ENCODE measurements around the gene GPR17. TPM values are rescaled to one million over a fixed set of nuclear protein-coding genes. Genes with fewer than 3 reads are reported as not detected.

Gene GPR17
- total RNA-seq, 1 experiment from 2014 or later, result not detected

DNA sequence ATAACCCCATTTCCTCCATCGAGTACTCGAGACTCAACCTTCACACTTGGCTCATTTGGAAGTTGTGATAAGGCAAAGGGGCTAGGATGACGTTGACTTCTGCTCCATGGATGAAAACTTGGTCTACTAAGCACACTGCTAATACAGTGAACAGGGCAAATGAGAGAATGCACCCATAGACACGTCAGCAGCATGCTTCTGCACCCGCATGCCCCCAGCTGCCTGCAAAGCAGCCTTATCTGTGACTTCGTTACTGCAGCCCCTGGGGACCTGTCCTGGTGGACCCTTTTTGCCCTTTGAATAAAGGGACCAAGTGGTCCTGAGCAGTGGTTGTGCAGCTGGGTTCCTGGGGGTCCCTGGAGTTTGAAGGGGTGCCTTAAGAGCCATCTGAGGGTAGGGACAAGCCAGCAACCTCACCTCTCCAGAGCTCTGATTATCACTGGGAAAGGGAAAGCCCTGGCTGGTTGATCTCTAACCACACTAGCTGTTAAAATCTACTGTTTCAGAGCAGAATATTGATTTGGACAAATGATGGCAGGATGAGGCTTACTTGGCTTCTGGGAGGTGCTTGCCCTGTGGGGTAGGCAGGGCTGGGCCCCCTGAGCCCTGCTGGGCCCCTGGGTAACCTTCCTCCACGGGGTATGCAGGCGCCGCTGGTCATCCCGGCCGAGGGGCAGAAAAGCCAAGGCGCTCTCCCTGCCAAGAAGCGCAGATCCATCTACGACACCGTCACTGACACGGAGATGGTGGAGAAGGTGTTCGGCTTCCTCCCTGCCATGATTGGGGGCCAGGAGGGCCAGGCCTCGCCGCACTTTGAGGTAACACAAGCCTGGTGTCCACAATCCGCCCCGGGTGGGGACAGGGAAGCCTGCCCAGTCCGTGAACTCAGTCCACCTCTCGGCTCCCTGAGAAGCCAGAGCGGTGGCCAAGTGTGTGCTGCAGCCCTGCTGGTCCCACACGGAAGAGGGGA lies 37.6 kb upstream of the GPR17 start:
- peak in 1 of 2 experiments; percentile 41 for DNase-seq (ENCODE audit: low read depth in 1 of 2, low spot score in 2 of 2)
- H3K9me3 ChIP-seq (replicated peaks), result peaks cover 11% of the 10 kb centered on the region; the same call in 1 of the 2 replicates

DNA sequence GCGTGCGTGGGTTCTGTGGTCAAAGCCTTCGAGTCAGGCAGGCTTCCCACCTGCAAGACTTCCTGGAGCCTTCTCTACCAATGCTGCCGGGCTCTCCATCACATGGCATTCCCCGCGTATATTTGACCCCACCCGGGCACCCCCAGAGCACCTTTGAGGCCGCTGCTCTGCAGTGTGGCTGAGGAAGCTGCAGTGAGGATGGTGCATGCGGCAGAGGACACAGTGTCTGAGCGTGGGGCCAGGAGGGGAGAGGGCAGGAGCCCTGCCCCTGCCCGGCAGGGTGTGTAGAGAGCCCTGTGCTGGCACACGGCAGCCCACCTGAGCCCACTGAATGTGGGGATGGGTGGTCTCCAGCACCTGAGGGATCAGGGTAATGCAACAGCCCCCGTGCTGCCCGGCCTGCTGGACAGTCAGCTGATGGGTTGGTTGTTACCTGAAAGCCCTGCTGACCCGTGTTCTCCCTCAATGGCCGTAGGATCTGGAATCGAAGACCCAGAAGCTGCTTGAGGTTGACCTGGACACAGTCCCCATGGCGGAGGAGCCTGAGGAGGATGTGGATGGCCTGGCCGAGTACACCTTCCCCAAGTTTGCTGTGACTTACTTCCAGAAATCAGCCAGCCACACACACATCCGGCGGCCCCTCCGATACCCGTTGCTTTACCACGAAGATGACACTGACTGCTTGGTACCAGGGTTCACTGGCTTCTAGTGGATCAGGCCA lies 36.8 kb upstream of the GPR17 start:
- Histone ChIP-seq H3K4me1 (replicated peaks) (peaks cover 1% of the 10 kb centered on the region), H3K27me3 (replicated peaks) (no peaks in the 10 kb centered on the region), H3K9me3 (replicated peaks) (peaks cover 15% of the 10 kb centered on the region), H3K4me3 (no peak overlapping the region), H3K36me3 (no peaks in the 10 kb centered on the region), H3K27ac (no peak overlapping the region)
- peak in 1 of 2 experiments; percentile 28 for DNase-seq (ENCODE audit: low read depth in 1 of 2, low spot score in 2 of 2)

More for the DNA sequence above, 37.6 kb upstream of the GPR17 start:
- no peaks in the 10 kb centered on the region for H3K36me3 ChIP-seq
- no peak overlapping the region for H3K27ac ChIP-seq
- H3K4me1 ChIP-seq (replicated peaks), result no peaks in the 10 kb centered on the region
- no peak overlapping the region for H3K4me3 ChIP-seq
- no peaks in the 10 kb centered on the region for H3K27me3 ChIP-seq (replicated peaks)

- Histone ChIP-seq H3K9me3 (replicated peaks) (peaks cover 15% of the 10 kb centered on the region), H3K27ac (no peak overlapping the region), H3K27me3 (replicated peaks) (no peaks in the 10 kb centered on the region), H3K4me1 (replicated peaks) (peaks cover 7% of the 10 kb centered on the region), H3K36me3 (no peaks in the 10 kb centered on the region), H3K4me3 (no peak overlapping the region)
- DNase-seq (ENCODE audit: low read depth in 1 of 2, low spot score in 2 of 2), result peak in 1 of 2 experiments; percentile 25
Measured at GRCh38 chr2:127609818-127610217, 36.1 kb upstream of the GPR17 start.

- Histone ChIP-seq H3K36me3 (no peaks in the 10 kb centered on the region), H3K4me3 (no peak overlapping the region), H3K27ac (no peak overlapping the region), H3K9me3 (replicated peaks) (peaks cover 15% of the 10 kb centered on the region), H3K4me1 (replicated peaks) (peaks cover 15% of the 10 kb centered on the region), H3K27me3 (replicated peaks) (no peaks in the 10 kb centered on the region)
- DNase-seq (ENCODE audit: low read depth in 1 of 2, low spot score in 2 of 2), result peak in 1 of 2 experiments; percentile 25
Measured at GRCh38 chr2:127610561-127610960, 35.4 kb upstream of the GPR17 start.

- peak in 1 of 2 experiments; percentile 33 for DNase-seq (ENCODE audit: low read depth in 1 of 2, low spot score in 2 of 2)
- Histone ChIP-seq H3K36me3 (no peaks in the 10 kb centered on the region), H3K9me3 (replicated peaks) (peaks cover 15% of the 10 kb centered on the region), H3K27me3 (replicated peaks) (no peaks in the 10 kb centered on the region), H3K4me1 (replicated peaks) (peaks cover 22% of the 10 kb centered on the region), H3K4me3 (no peak overlapping the region), H3K27ac (no peak overlapping the region)
Measured at GRCh38 chr2:127611076-127611925, 34.7 kb upstream of the GPR17 start.

DNA sequence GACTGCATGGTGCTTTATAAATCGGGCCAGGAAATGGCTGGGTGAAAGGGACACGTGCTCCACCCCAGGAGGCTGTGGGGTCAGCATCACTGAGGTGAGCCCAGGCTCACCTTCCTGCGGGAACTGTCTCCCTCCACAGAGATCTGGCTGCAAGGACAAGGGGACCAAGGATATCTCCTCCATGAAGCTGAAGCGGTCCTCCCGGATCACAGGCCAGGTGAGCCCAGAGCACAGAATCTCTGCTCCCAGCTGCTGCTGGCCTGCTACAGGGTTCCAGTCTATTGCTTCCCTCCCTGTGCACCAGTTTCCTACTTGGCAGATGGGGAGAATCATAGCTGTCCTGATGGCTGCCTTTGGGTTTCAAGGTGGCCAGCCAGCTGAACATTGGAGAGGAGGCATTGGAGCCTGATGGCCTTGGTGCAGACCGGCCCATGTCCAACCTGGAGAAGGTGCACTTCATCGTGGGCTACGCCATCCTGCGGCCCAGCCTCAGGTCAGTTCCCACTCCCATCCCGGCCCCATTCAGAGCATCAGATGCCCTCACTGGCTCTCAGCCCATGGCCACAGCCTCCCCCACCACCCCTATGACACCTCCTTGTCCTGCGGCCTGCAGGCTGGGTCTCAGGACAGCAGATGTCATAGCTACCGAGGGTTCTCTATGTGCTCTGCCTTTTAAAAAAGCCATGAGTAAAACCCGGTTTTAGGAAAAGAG lies 33.7 kb upstream of the GPR17 start:
- no peaks in the 10 kb centered on the region for H3K27me3 ChIP-seq (replicated peaks)
- DNase-seq (ENCODE audit: low read depth in 1 of 2, low spot score in 2 of 2), result peak in 1 of 2 experiments; percentile 28
- H3K9me3 ChIP-seq (replicated peaks), result peaks cover 15% of the 10 kb centered on the region
- peaks cover 22% of the 10 kb centered on the region for H3K4me1 ChIP-seq (replicated peaks)
- no peak overlapping the region for H3K4me3 ChIP-seq
- no peak overlapping the region for H3K27ac ChIP-seq
- H3K36me3 ChIP-seq, result no peaks in the 10 kb centered on the region

DNA sequence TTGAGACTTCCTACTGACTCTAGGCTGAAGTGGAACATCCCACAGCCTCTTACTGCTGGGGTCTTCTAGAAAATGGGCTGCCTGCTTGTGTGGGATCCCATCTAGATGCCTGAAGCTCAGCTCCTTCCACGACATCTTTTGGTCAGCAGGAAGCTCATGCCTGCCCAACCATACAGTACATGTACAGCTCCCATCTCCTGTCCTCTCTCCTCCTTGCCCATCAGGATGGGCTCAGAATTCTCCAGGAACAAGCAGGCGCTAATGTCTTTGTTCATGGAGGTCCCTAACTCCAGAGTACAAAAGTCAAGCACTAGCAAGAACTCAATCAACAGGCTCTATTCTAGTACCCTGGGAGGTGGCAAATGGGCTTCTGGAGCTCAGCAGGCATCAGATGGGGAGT lies 31.7 kb upstream of the GPR17 start:
- peaks cover 15% of the 10 kb centered on the region for H3K9me3 ChIP-seq (replicated peaks)
- no peaks in the 10 kb centered on the region for H3K36me3 ChIP-seq
- DNase-seq (ENCODE audit: low read depth in 1 of 2, low spot score in 2 of 2), result no peak
- peaks cover 22% of the 10 kb centered on the region for H3K4me1 ChIP-seq (replicated peaks)
- H3K27ac ChIP-seq, result no peak overlapping the region
- no peaks in the 10 kb centered on the region for H3K27me3 ChIP-seq (replicated peaks)
- H3K4me3 ChIP-seq, result no peak overlapping the region

GRCh38 chr2:127614731-127615130 lies 31.2 kb upstream of the GPR17 start:
- peaks cover 15% of the 10 kb centered on the region for H3K9me3 ChIP-seq (replicated peaks)
- DNase-seq (ENCODE audit: low read depth in 1 of 2, low spot score in 2 of 2), result peak in 1 of 2 experiments; percentile 50
- peaks cover 22% of the 10 kb centered on the region for H3K4me1 ChIP-seq (replicated peaks)
- no peak overlapping the region for H3K4me3 ChIP-seq
- H3K36me3 ChIP-seq, result no peaks in the 10 kb centered on the region
- H3K27me3 ChIP-seq (replicated peaks), result no peaks in the 10 kb centered on the region
- 0 out of 2 replicates have a peak overlapping the region, but pooled peaks have one; percentile 11 for H3K27ac ChIP-seq

DNA sequence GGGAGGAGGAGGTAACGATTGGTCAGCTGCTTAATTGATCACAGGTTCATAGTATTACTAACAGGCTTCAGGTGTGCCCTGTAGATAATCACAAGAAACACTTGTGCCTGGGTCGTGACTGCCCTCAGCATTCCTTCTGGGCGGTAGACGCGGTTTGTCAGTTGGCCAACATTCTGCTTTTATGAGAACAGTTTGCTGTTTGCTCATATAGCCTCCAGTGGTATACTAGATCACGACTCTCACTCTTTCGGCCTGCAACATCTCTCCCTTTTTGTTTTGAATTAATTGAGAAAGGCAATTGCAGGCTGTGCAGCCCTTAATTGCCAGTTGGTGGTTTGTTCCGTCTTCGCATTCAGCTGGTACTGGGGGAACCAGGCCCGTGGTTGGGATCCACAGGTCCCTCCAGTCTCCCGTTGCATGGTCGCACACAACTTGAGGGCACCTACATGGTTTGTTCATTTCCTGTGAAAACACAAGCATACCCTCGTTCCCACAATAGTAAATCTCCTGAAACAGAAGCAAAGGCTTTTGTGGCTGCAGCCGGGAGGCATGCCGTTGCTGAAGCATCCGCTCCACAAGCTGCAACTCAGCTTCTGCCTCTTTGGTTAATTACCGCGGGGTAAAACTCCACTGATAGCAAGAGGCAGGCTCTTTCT lies 30.3 kb upstream of the GPR17 start:
- peaks cover 15% of the 10 kb centered on the region for H3K9me3 ChIP-seq (replicated peaks)
- DNase-seq (ENCODE audit: low read depth in 1 of 2, low spot score in 2 of 2), result peak in 1 of 2 experiments; percentile 41
- H3K27ac ChIP-seq, result 0 out of 2 replicates have a peak overlapping the region, but pooled peaks have one; percentile 44
- no peaks in the 10 kb centered on the region for H3K27me3 ChIP-seq (replicated peaks)
- H3K4me1 ChIP-seq (replicated peaks), result peaks cover 22% of the 10 kb centered on the region
- no peak overlapping the region for H3K4me3 ChIP-seq
- H3K36me3 ChIP-seq, result no peaks in the 10 kb centered on the region

DNA sequence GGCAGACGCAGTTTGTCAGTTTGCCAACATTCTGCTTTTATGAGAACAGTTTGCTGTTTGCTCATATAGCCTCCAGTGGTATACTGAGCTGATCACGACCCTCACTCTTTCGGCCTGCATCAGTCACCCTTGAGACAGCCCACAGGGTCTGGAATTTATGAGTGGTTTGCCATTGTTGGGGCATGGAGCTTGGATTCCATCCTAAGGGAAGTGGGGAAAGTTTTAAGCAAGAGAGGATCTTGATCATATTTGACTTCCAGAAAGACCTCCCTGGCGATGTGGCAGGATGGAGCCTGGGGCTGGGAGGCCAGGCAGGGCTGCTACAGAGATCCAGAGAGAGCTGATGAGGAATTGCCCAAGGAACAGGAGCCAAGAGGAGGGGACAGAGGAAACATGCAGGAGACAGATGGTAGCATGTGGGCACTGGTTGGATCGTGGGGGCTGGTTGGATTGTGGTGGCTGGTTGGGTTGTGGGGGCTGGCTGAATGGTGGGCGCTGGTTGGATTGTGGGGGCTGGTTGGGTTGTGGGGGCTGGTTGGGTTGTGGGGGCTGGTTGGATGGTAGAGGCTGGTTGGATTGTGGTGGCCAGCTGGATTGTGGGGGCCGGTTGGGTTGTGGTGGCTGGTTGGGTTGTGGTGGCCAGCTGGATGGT lies 27.3 kb upstream of the GPR17 start:
- H3K27ac ChIP-seq, result no peak overlapping the region
- H3K9me3 ChIP-seq (replicated peaks), result peaks cover 3% of the 10 kb centered on the region
- H3K4me3 ChIP-seq, result no peak overlapping the region
- H3K36me3 ChIP-seq, result no peaks in the 10 kb centered on the region
- no peaks in the 10 kb centered on the region for H3K27me3 ChIP-seq (replicated peaks)
- DNase-seq (ENCODE audit: low read depth in 1 of 2, low spot score in 2 of 2), result no peak
- peaks cover 32% of the 10 kb centered on the region for H3K4me1 ChIP-seq (replicated peaks)

DNA sequence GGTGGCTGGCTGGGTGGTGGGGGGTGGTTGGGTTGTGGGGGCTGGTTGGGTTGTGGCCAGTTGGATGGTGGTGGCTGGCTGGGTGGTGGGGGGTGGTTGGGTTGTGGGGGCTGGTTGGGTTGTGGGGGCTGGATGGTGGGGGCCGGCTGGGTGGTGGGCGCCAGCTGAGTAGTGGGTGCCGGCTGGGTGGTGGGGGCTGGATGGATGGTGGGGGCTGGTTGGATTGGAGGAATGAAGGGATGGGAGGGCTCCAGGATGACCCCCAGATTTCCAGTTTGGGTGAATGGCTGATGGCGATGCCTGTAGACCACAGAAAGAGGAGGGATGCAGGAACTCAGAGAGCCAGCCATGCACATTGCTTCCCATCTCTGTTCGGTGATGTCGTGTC lies 26.8 kb upstream of the GPR17 start:
- Histone ChIP-seq H3K27me3 (replicated peaks) (no peaks in the 10 kb centered on the region), H3K36me3 (no peaks in the 10 kb centered on the region), H3K4me3 (no peak overlapping the region), H3K4me1 (replicated peaks) (peaks cover 36% of the 10 kb centered on the region), H3K9me3 (replicated peaks) (no peaks in the 10 kb centered on the region), H3K27ac (no peak overlapping the region)
- no peak for DNase-seq (ENCODE audit: low read depth in 1 of 2, low spot score in 2 of 2)
